SK-N-MC (cell line): ENCODE measurements around the gene NLRP6.
"Not testable (repeated sequence)": the region's sequence is repeated elsewhere in the genome, so short reads cannot be mapped to it uniquely, and the experiment has no call there.

Experiments
- EZH2 ChIP-seq: fragments of 200-600 bp; sonication (generic); IDR thresholded peaks from one replicate; pipeline ENCODE4 v1.6.1; 2017; ENCODE audit warnings: antibody characterized with exemption
- FOXP2 ChIP-seq: optimal IDR thresholded peaks from 2 replicates; pipeline ENCODE3; 2011; ENCODE audit warnings: mild to moderate bottlenecking, moderate library complexity; ENCODE audit not compliant: insufficient read depth; ENCODE audit errors: extremely low read length, control extremely low read depth
- POLR2AphosphoS5 ChIP-seq: IDR thresholded peaks from 2 replicates; pipeline ENCODE4 v1.6.1; 2012; ENCODE audit warnings: mild to moderate bottlenecking, low read depth, low read length, borderline replicate concordance

- not testable (repeated sequence) for TF ChIP-seq POLR2AphosphoS5, EZH2, FOXP2
These were observed 9.0 kb downstream of the NLRP6 start for GRCh38 chr11:286977-287820.
